ENCODE data around the gene MSL1.
A peak's percentile ranks its signal among the peaks of the same experiment; 100 is the strongest.
"Not testable (repeated sequence)": the region's sequence is repeated elsewhere in the genome, so short reads cannot be mapped to it uniquely, and the experiment has no call there.

MSL1 gene

GRCh38 chr17:40130352-40131042 lies 8.7 kb downstream of the MSL1 start:
- DNase-seq, result no peak

- no peak for DNase-seq
These were observed 12.4 kb downstream of the MSL1 start for GRCh38 chr17:40134184-40134583.

- DNase-seq, result no peak
These were observed 14.0 kb downstream of the MSL1 start for GRCh38 chr17:40135817-40136216.

GRCh38 chr17:40139566-40140058 lies 17.8 kb downstream of the MSL1 start:
- no peak for DNase-seq

GRCh38 chr17:40143166-40143565 lies 21.4 kb downstream of the MSL1 start:
- not testable (repeated sequence) for DNase-seq

- DNase-seq, result no peak
These were observed 23.7 kb downstream of the MSL1 start for GRCh38 chr17:40145476-40145875.

GRCh38 chr17:40148527-40148926 lies 26.8 kb downstream of the MSL1 start:
- DNase-seq, result no peak

- DNase-seq, result no peak
These were observed 28.5 kb downstream of the MSL1 start for GRCh38 chr17:40150276-40150675.

GRCh38 chr17:40151414-40151963 lies 29.7 kb downstream of the MSL1 start:
- DNase-seq, result no peak

GRCh38 chr17:40153603-40154236 lies 31.9 kb downstream of the MSL1 start:
- DNase-seq, result no peak

GRCh38 chr17:40157973-40158372 lies 36.2 kb downstream of the MSL1 start:
- no peak for DNase-seq

- DNase-seq, result no peak
These were observed 36.8 kb downstream of the MSL1 start for GRCh38 chr17:40158438-40159013.

- DNase-seq, result no peak
These were observed 37.7 kb downstream of the MSL1 start for GRCh38 chr17:40159456-40159855.

- DNase-seq, result no peak
These were observed 46.0 kb downstream of the MSL1 start for GRCh38 chr17:40167685-40168261.

- DNase-seq, result peak; percentile 36 to 55
These were observed 46.6 kb downstream of the MSL1 start for GRCh38 chr17:40168262-40168832.

GRCh38 chr17:40170325-40170724 lies 48.6 kb downstream of the MSL1 start:
- no peak for DNase-seq

- DNase-seq, result no peak
These were observed 50.0 kb downstream of the MSL1 start for GRCh38 chr17:40171750-40172149.

- DNase-seq, result no peak
These were observed 51.5 kb downstream of the MSL1 start for GRCh38 chr17:40173091-40173777.

GRCh38 chr17:40173778-40174135 lies 52.0 kb downstream of the MSL1 start:
- DNase-seq, result no peak

- DNase-seq, result no peak
These were observed 52.7 kb downstream of the MSL1 start for GRCh38 chr17:40174514-40174913.

- no peak for DNase-seq
These were observed 54.4 kb downstream of the MSL1 start for GRCh38 chr17:40175928-40176753.

GRCh38 chr17:40176754-40177110 lies 55.0 kb downstream of the MSL1 start:
- peak in 1 of 2 experiments; percentile 58 for DNase-seq

All from NCI-H2081 (cell line).